NCI-H2227 treated with DMSO at 0.1 percent for 48 hours (cell line): ENCODE measurements around the gene SLC12A8.

ENCODE experiments used
- DNase-seq: peaks from one replicate; lab custom pipeline; 2025; lab: John Stamatoyannopoulos, UW

The SLC12A8 gene, protein sequence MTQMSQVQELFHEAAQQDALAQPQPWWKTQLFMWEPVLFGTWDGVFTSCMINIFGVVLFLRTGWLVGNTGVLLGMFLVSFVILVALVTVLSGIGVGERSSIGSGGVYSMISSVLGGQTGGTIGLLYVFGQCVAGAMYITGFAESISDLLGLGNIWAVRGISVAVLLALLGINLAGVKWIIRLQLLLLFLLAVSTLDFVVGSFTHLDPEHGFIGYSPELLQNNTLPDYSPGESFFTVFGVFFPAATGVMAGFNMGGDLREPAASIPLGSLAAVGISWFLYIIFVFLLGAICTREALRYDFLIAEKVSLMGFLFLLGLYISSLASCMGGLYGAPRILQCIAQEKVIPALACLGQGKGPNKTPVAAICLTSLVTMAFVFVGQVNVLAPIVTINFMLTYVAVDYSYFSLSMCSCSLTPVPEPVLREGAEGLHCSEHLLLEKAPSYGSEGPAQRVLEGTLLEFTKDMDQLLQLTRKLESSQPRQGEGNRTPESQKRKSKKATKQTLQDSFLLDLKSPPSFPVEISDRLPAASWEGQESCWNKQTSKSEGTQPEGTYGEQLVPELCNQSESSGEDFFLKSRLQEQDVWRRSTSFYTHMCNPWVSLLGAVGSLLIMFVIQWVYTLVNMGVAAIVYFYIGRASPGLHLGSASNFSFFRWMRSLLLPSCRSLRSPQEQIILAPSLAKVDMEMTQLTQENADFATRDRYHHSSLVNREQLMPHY

DNA sequence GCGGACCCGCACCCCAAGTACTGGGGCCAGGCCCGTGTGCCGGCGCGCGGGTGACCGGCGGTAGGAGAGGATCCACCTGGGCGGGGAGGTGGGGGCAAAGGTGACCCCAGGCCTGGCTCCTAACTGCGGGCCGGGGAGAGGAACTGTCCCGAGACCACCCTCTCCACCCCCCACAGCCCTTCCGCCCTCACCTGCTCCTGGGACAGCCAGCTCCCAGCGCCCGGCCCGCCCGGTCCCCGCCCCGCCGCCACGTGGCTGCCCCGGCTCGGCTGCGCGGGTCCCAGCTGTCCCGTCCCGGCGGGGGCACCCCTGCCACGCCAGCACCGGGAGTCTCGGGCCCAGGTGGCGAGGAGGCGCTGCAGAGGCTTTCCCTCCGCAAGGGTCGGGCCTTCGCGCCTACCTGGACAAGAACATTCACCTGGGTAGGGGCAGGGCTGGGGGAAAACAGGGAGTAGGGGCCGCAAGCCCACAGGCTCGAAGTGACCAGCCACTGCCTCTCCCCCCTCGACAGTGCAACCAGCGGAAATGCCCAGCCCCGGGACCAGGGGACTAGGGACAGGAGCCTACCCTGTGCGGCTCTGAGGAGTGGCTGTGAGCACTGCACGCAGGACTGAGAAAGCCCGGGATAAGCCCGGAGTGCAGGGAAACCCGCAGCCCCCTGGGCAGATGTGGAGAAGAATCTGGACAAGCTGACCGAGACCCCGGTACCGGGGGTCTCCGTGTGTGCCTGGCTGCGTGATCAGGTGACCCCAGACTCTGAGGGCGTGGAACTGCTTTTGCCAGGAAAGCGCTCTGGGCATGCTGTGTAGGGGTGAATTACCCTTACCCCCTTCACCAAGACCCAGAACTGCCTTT is at the start of gene SLC12A8:
Gene SLC12A8, minus strand, starts transcription at position 240 of the 855 bp plus-strand sequence. CDS start 1,399 bp downstream, outside the sequence.
- no peak for DNase-seq

DNA sequence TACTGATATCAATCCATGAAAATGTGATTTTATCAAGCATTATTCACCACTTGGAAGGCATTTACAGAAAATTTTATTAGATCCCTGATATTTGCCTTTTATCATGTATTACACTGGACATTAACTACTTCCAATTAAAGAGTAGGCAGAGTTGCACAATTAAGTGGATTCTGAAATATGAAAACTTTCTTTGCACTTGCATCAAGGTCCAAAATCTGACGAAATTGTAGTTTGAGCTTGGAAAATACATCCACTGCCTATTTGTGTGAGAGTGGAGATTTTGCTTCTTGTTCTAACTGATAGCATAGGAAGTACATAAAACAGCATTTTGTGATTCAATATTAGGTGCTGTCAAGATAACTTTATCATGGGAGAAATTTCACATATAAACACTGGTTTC is 49.6 kb upstream of the SLC12A8 start:
- DNase-seq, result no peak

DNA sequence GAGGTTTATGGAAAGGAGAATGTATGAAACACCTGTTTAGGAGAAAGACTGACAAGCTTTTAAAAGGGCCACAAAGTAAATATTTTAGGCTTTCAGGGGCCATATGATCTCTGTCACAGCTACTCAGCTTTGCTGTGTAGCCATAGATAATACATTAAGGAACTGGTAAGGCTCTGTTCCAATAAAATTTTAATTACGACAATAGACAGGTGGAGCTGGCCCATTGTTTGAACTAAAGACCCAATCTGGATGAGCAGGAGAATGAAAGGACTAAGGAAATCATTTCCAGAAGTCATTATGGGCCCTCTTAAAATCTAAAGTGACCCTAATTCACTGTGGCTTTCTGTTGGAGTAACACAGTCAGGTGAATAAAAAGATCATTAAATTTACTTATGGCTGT is 48.5 kb upstream of the SLC12A8 start:
- DNase-seq, result no peak

DNA sequence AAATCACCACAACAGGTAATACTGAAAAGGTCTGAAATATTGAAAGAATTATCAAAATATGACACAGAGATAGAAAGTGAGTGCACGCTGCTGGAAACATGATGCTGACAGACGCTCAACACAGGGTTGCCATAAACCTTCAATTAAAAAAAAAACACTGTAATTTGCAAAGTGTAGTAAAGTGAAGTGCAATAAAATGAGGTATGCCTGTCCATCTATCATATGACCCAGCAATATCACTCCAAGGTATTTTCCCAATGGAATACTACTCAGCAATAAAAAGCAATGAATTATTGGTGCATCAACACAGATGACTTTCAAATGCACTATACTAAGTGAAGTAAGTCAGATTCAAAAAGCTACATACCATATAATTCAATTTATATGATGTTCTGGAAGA is 47.6 kb upstream of the SLC12A8 start:
- no peak for DNase-seq

DNA sequence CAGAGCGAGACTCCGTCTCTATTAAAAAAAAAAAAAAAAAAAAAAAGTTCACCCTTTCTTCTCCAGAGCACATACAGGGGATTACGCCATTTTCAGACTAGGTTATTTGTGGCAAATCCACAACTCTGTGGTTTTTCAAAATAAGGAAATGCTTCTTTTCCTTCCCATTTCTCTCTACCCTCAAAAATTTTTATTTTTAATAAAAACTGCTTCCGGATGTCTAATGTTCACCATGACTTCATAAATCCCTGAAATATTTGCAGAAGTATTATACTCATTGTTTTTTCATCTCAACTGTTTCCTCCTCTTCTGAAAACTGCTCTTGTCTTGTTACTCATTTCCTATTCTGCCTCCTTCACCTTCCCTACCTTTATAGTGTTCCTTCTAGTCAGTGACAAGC is 45.0 kb upstream of the SLC12A8 start:
- DNase-seq, result no peak

DNA sequence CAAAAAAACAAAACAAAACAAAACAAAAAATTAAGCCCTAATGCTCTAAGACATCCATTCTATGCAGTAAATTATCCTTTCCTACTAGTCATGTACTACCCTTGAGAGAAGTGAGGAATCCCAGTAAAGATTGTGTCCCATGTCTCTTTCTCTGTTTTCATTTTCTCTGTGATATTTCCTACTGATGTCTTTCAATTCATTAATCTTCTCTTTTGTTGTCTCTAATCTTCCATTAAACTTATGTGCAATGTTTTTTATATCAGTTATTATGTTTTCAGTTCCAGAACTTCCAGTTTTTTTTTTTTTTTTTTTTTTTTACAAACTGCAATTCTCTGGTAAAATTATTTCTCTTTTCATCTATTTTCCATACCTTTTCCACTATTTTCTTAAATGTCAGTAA is 44.1 kb upstream of the SLC12A8 start:
- no peak for DNase-seq

DNA sequence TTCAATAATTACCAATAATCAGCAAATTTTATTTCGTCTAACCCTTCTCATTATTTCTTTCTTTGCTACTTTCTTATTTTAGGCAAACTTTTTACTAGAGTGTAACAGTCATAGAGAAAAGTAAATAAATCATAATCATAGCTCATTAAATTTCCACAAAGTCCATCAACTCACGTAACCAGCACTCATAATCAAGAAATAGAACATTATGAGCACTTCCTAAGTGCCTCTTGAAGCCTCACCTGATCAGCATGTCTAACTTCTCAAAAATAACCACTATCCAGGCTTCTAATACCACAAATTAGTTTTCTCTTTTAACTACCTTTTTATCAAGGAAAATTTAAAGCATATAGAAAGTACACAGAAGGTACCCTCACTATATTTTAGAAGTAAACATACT is 38.4 kb upstream of the SLC12A8 start:
- DNase-seq, result no peak

DNA sequence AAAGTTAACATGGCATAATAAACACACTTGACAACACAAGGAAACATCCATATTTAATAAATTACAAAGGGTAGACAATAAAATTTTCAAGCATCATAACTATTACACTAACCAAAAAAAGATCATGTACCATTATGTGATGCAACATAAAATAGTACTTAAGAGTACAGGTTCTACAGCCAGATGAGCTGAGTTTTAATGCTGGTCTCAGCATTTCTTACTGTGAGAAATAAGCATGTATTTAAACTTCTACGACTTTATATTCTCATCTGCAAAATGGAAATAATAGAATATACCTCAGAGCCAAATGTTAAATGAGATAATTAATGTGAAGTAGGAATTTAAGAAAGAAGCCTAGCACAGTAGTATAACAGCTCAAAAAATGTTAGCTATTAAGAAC is 33.7 kb upstream of the SLC12A8 start:
- DNase-seq, result no peak

DNA sequence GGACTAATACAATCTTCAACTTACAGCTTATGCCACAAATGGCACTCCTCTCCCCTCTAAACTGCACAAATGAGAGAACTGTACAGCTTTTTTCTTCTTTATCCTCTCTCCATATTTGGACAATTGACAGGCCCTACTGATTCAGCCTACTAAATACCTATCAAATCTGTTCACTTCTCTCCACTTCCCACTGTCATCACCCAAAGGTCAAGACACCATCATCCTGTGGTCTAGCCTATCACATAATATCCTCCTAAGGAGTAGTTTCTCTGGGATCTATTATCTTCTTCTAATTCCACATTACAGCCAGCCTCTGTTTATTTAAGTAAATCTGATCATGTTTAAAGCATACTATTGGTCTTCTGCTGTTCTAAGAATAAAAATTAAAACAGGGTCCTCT is 33.0 kb upstream of the SLC12A8 start:
- no peak for DNase-seq

DNA sequence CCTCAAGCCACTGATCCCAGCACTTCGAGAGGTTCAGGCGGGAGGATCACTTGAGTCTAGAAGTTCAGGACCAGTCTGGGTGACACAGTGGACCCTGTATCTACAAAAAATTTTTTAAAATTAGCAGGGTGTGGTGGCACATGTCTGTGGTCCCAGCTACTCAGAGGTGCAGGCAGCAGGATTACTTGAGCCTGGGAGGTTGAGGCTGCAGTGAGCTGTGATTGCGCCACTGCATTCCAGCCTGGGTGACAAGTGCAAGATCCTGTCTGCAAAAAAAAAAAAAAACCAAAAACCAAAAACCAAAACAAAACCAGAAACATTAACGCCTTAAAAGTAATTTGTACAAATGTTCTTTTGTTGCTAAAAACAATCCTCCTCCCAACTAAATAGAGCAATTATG is 27.9 kb upstream of the SLC12A8 start:
- no peak for DNase-seq

DNA sequence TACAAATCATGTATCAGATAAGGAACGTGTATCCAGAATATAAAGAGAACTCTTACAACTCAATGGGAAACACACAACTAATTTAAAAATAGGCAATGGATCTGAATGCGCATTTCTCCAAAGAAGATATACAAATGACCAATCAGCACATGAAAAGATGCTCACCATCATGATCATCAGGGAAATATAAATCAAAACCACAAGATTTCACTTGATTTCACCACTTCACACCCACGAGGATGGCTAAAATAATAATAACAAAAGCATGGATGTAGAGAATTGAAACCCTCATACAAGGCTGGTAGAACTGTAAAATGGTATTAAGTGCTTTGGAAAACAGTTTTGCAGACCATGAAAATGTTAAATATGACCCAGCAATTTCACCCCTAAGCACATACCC is 26.7 kb upstream of the SLC12A8 start:
- DNase-seq, result no peak

DNA sequence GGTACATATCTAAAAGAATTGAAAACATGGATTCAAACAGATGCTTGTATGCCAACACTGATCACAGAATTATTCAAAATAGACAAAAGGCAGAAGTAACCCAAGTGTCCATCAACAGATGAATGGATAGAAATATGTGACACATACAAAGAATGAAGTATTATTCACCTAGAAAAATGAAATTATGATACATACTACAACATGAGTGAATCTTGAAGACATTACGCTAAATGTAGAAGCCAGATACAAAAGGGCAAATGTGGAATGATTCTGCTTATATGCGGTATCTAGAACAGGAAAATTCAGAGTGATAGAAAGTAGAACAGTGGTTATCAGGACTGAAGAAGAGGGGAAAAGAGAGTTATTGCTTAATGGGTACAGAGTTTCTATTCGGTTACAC is 26.2 kb upstream of the SLC12A8 start:
- no peak for DNase-seq

DNA sequence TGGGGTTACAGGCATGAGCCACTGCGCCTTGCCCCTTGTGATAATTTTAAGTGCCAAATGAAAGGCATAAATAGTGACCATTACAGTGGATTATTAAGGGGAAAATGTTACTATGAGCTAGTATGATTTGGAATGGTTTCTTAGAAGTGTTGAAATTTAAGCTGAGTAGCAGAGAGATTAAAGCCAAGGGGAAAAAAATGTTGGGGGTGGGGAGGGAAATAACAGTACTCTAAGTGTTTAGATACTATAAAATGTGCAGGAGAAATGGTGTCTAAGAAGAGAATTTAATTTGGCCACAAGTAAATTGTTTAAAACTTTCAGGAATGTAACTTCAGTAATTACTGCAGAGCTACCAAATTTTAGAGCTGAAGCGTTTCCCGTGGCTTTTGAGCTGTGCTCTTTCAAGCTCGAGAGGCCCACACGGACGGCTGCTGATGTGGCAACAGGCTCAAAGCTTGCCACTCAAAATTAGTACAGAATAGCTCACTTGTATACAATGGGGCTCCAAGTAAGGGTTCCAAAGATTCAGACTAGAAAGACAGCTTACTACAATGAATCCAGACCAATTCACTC is 23.9 kb upstream of the SLC12A8 start:
- no peak for DNase-seq

DNA sequence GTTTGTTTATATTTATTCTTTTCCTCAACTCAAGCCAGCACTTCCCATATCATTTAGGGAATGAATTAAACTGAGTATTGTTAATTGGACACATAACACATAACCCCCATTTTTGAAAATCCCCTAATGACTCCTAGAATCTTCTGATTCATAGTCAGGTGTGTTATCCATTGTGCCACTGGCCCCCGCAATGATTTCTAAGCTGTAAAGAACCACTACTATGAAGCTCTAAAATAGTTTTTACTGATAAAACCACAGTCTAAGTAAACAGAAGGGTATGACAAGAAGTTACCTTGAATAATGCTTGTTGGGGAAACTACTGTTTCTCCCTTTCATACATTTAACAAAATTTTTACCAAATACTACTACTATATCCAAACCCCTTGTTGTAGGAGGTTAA is 22.3 kb upstream of the SLC12A8 start:
- DNase-seq, result no peak

DNA sequence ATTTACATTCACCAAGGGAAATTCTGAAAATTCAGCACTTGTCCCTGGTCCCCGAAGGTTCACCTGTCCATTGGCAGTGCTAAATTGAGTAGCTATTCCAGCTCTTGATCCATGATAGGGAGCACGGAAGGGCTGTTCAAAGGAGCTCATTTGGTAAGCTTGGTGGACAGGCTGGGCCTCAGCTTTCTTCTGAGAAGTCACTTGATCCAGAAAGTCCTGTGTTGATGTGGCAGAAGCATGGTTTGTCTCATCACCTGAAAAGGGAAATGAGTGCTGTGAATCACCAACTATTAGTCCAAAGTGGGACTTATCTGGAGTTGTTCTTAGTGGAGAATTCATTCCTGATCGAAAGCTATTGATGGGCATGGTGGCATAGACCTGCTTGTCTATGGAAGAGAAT is 19.9 kb upstream of the SLC12A8 start:
- no peak for DNase-seq

DNA sequence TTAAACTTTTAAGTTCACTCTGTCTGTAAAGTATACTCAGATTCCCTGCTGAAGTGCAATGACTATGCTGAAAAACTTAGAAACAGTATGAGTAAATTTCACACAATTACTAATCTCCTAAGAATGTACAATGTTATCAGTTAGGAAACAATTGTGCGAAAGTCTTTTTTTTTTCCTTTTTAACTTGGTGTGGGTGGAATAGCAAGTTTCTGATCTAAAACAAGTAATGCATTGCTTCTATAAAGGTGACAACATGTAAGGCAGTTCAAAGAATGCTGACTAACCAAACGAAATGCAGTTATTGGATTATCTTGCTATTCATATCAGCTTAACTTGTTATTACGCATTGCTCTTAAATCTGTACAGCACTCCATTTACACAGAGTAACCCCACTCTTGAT is 19.3 kb upstream of the SLC12A8 start:
- no peak for DNase-seq

DNA sequence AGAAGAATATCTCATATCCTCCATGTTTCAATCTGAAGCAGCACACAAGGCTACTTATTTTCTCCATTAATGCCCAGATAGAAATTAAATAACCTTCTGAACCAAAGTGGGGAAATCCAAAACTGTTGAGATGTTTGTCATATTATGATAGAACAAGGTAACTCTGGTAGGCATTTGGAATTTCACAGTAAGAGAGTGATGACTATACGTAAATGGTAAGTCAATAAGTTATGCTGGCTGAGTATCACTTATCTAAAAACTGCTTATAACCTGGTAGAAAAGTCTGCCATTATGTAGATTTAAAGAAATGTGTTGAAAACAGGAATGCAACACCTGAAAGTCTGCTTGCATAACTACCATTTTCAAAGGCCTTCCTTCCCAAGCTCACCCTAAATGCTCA is 17.2 kb upstream of the SLC12A8 start:
- DNase-seq, result no peak

DNA sequence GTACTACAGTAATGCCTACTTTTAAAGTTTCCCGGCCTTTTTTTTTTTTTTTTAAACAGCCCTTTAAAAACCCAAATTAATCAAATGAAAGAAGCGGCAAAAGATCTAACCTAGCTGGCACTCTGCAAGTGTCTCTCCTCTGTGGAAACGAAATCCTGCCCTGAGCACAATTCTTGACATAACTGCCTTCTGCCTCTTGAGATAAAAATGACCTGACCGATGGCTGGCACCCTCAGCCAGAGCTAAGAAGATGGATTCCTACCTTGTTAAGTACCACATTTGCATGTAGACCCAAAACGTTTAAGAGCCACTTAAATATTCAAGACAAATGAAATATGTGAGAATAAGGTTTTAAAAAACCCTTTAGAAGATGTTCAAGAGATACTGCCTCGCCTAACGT is 16.6 kb upstream of the SLC12A8 start:
- DNase-seq, result no peak

DNA sequence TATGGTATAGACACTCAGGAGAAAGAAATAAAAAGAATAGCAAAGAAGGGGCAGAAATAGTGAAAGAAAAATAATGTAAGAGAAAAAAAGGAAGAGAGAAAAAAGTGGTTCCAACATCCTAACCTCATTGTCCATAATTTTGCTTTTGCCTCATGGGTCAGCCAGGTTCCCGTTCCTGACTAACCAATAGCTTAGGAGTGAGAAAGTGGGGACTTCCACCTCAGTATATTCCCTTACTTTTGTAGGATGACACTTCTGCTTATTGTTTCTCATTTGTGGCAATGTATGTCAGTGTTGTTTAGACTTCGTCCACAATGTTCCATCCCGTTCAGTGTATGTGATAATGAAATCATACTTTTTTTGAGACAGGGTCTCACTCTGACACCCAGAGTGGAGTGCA is 9.3 kb upstream of the SLC12A8 start:
- no peak for DNase-seq

DNA sequence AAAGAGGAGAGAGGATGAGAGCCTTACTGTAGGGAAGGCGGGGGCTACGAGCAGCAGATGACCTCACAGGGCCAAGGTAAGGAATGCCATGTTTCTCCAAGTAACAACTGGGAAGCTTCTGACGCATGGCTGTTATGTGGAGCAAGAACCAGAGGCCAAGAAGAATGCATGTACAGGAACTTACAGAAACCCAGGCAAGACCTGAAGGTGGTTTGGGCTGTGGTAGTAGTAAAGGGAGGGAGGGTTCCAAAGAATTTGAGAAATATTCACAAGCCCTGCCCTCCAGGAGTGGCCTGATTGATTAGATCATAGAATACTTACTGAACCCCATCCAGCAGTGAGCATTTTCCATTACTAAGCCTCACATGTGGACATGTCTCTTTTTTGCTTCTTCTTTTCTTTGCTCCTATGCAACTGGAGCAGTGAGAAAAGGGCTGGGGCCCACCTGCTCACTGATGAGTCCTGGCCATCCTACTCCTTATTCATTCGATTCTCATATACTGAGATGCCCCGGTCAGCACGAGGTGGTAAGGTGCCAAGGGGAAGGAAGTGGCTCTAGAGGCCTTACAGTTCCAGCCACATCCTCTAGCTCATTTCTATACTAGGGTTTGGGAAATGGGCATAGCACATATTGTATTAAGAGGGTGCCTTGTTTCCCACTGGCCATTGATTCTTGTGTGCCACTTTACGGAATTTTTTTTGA is 8.3 kb upstream of the SLC12A8 start:
- no peak for DNase-seq

DNA sequence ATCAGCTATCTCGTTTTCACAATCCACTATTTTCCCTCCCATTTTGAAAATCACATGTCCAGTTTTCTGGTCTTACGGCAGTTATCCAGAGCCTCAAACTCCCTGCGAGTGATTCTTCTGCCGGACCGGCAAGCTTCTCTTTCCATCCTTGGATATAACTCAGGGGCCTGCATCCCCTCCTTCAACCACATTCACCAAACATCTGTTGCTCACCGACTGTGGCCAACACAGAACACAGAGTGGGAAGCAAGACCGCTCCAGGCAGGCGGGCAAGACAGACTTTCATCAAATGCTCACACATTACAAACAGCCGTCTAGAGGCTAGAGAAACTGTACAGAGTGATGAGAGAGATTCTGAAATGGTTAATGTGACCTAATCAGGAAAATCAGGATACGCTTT is 7.6 kb upstream of the SLC12A8 start:
- no peak for DNase-seq

DNA sequence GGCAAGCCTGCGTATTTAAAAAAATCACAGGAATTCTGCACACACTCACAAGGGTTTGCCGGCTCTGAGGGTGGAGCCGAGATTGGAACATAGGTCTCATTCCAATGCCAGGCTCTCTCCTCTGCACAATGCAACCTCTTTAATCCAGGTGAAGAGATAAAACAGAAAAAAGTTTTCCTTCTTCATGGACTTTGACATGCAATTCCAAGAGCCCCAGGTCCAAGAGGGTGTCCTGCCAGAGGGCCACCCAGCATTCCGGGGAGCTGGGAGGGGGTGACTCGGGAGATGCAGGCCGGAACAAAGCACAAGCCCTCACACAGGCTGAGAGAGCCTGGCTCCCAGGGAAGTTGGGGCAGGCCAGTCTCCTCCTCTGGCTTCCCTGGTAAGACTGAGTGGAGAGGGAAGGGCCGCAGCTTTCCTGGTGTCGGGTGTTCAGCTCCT is 6.7 kb upstream of the SLC12A8 start:
- DNase-seq, result no peak
